Vein endothelial cell (primary cell): Measurements from ENCODE around the gene OR2AJ1. TPM values are rescaled to one million over a fixed set of nuclear protein-coding genes. Genes with fewer than 3 reads are reported as not detected.

Experiments used
- total RNA-seq: library from RNA; depleted of rRNA; stranded (reverse); fragments of >200 nt; gene quantifications from 2 replicates; pipeline ENCODE4 v1.2.3, GENCODE V29; 2012

OR2AJ1 gene, protein sequence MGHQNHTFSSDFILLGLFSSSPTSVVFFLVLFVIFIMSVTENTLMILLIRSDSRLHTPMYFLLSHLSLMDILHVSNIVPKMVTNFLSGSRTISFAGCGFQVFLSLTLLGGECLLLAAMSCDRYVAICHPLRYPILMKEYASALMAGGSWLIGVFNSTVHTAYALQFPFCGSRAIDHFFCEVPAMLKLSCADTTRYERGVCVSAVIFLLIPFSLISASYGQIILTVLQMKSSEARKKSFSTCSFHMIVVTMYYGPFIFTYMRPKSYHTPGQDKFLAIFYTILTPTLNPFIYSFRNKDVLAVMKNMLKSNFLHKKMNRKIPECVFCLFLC
- total RNA-seq: not detected in 2 replicates

DNA sequence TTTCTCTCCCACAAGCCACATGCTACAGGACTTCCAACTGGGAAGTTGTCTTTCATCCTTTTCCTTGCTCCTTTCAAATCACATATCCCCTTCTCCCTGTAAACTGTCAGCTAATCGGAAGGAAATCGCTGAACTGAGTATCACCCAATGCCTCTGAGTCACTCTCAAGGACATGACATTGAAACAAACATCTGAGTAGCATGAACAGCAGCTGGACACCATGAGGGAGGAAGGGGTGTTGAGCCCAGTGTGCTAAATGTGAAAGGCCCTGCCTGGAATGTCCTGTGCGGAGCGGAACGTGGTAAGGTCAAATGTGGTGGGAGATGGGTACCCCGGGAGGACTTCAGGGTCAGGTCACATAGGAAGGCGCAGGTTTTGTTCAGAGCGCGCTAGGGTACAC, at the start of gene OR2AJ1:
OR2AJ1 (plus strand) TSS at position 22 of the 400 bp plus-strand sequence. CDS start 8,880 bp downstream, outside the sequence.

DNA sequence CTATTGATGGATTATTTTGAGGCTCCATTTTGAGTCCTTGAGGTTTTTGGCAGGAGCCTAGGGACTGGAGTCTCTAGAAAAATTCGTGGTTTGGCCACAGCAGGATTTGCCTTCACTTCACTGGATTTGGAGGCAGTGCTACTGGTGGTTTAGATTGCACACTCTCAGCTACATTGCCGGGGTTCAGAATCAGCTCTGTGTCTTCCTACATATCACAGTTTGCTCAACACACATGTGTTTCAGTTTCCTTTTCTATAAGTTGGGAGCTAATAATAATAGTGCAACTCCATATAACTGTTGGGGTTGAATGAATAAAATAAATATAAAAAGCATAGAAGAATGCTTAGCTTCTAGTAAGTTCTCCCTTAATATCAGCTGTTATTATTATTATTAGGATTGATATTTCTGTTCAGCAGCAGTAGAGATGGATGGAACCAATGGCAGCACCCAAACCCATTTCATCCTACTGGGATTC, 29.5 kb upstream of the OR2AJ1 start, which contains the start of gene OR2W3:
OR2W3 (plus strand) TSS at position 425 of the 475 bp plus-strand sequence; CDS start at position 425, 0 bp downstream.

DNA sequence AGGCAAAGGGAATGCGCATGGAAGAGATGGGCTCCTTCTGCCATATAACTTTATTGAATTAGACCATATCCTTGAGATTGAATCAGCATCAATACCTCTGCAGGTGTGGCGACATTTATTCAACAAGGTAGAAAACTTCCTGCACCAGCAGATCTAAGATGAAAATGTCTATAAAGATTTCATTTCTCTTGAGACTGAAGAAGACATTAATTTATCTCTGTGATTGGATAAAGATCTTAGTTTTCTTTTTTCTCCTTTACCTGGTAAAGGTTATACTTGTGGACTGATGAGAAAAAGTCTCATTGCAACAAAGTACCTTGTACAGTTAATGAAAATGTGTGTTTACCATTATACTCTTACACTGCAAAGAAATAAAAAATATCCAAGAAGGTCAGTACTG, 4.7 kb upstream of the OR2AJ1 start, which contains the start of gene OR2T8:
OR2T8 (plus strand) TSS at position 301 of the 400 bp plus-strand sequence. CDS start 766 bp downstream, outside the sequence.

DNA sequence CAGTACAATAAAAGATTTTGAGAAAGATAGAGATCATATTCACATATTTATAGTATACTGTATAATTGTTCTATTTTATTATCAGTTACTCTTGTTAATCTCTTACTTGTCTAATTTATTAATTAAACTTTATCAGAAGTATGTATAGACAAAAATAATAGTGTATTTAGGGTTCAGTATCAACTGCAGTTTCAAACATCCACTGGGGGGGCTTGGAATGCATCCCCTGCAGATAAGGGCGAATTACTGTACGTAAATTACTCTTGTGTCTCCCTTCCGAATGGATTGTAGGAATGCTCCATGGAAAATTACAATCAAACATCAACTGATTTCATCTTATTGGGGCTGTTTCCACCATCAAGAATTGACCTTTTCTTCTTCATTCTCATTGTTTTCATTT, 23.9 kb downstream of the OR2AJ1 start, which contains the start of gene OR2L8:
OR2L8 (plus strand) TSS at position 301 of the 400 bp plus-strand sequence; CDS start at position 301, 0 bp downstream.

DNA sequence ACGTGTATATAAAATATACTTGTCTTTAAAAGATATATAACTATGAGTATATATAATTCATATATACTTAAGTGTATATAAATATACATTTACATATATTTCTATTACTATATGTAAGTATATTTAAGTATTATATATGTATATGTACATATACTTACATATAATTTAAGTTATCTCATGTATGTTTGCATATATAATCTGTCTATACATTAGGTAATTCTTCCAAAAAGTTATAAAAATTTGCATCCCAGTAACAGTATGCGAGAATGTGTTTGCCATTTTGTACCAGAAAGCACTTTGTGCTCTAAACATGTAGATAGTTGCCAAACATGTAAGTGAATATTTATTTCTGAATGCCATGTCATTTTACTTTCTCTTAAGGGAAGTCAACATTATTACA, 40.2 kb downstream of the OR2AJ1 start, which contains the start of gene OR2AK2:
OR2AK2 (plus strand) TSS at position 301 of the 400 bp plus-strand sequence. CDS start 144 bp downstream, outside the sequence.

Other genes with a start within 250 kb of the OR2AJ1 start
- gene OR13G1, start 245.2 kb upstream of the OR2AJ1 start, total RNA-seq: not detected in 2 replicates
- gene OR6F1, start 208.2 kb upstream of the OR2AJ1 start, total RNA-seq: not detected in 2 replicates
- not detected in 2 replicates for gene OR14K1, start 186.3 kb upstream of the OR2AJ1 start, total RNA-seq
- not detected in 2 replicates for gene OR14A2, start 176.7 kb upstream of the OR2AJ1 start, total RNA-seq
- not detected in 2 replicates for gene OR1C1, start 164.3 kb upstream of the OR2AJ1 start, total RNA-seq
- gene OR14A16, start 100.8 kb upstream of the OR2AJ1 start, total RNA-seq: not detected in 2 replicates
- not detected in 2 replicates for gene OR11L1, start 83.0 kb upstream of the OR2AJ1 start, total RNA-seq
- 0.19 and 0.33 TPM in 2 replicates for gene TRIM58, start 67.7 kb upstream of the OR2AJ1 start, total RNA-seq
- gene OR2W3, start 29.3 kb upstream of the OR2AJ1 start, total RNA-seq: 0.33 TPM in 1 of 2 replicates, not detected in the other
- not detected in 2 replicates for gene OR2T8, start 4.6 kb upstream of the OR2AJ1 start, total RNA-seq
- gene OR2L8, start 24.0 kb downstream of the OR2AJ1 start, total RNA-seq: not detected in 2 replicates
- 0.19 TPM in 1 of 2 replicates, not detected in the other for gene OR2AK2, start 40.3 kb downstream of the OR2AJ1 start, total RNA-seq
- gene OR2L5, start 88.8 kb downstream of the OR2AJ1 start, total RNA-seq: not detected in 2 replicates
- gene OR2L2, start 105.2 kb downstream of the OR2AJ1 start, total RNA-seq: under 0.01 TPM in 1 of 2 replicates, not detected in the other
- gene OR2L3, start 121.9 kb downstream of the OR2AJ1 start, total RNA-seq: not detected in 2 replicates
- gene OR2L13, start 170.3 kb downstream of the OR2AJ1 start, total RNA-seq: not detected in 2 replicates
- not detected in 2 replicates for gene OR2M5, start 220.3 kb downstream of the OR2AJ1 start, total RNA-seq
- gene OR2M2, start 249.9 kb downstream of the OR2AJ1 start, total RNA-seq: not detected in 2 replicates